Colon (tissue), 2 donors: ENCODE results near the gene PPARGC1A.

Experiments
- FAIRE-seq: peaks from 2 replicates; lab custom pipeline; 2012; peaks lifted over from hg19 to GRCh38; lab: Jason Lieb, UNC
- donor health status: control.
- donor health status: control.

PPARGC1A gene

GRCh38 chr4:23774909-23775308 is 114.9 kb downstream of the PPARGC1A start:
- FAIRE-seq, result no peak

DNA sequence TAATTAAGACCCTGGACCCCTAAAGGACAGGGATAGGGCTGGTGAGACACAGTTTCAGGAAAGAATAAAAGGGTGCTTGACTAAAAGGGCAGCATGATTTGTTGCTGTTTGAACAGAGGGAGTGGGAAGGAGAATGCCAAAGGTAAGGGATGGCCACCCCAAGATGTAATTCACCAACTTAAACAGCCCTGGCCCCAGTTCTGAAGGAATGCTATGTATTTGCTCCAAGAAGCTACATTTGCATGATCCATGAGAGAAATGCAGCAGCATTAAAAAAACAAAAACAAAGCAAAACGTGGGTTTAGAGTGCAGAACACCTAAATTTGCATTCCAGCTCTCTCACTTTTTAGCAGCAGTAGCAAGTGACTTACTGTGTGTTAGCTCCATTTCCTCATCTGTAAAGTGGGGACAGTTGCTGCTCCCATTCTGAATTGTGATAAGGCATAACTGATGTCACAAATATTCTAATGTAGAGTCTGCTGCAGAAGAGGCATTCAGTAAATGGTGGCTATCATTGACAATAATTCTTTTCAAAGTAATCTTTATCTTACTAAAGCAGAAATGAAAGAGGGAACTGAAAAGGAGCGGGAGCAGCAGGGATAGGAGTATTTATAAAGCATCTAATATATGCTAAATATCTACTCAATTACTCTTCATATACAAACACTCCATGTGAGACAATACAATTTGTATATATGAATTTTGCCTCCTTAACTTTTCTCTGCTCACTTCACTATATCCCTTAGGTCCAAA is 115.8 kb downstream of the PPARGC1A start:
- no peak for FAIRE-seq

DNA sequence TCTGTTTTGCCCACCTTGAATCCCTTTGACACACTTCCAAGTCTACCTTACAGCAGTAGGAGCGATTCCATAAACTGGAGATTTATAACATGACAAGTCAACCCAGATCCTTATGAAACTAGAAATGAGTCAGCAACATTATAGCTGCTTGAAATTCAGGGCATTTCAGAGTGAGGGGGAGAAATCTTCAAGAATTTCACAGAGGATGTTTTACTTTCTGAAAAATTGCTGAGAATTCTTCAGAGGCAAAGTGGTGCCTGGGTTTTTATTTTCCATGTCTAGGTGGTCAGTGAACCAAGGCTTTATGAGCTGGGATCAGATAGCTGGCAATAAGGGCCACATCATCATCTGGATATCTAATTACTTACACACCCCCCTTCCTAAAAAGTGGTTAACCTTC is 119.8 kb downstream of the PPARGC1A start:
- no peak for FAIRE-seq

DNA sequence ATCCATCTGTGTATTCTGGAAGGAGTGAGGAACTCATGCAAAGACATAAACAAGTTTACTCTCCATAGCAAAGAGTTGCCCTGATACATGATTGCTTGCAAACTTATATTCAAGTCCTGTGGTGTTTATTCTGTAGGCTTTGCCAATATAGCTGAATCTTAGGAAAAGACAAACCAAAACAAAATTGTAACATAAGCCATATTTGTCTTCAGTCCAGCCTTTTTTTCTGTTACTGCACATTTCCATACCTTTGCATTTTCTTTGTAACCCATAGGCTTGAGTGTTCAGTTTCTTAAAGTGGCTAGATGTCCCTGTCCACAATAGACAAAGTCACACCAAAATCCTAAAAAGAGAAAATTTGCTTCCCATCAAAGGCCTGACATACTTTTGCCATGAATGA is 120.4 kb downstream of the PPARGC1A start:
- FAIRE-seq, result no peak

GRCh38 chr4:23768541-23768940 is 121.3 kb downstream of the PPARGC1A start:
- no peak for FAIRE-seq

DNA sequence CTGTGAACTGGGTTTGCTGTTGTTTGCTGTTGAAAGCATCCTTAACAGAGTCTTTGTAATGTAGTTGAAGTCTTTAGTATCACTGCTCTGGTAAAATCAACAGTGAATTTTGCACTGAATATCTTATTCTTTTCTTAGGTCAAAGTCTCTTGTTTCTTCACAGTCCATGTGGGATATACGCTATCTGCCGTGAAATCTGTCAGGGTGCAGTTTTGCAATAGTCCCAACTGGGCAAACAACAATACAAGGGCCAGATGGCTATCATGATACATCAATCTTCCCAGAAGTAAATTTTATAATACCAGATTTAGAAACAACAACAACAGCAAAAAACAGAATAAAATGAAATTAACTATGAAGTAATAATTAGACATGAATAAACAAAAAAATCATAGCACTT is 123.5 kb downstream of the PPARGC1A start:
- no peak for FAIRE-seq

DNA sequence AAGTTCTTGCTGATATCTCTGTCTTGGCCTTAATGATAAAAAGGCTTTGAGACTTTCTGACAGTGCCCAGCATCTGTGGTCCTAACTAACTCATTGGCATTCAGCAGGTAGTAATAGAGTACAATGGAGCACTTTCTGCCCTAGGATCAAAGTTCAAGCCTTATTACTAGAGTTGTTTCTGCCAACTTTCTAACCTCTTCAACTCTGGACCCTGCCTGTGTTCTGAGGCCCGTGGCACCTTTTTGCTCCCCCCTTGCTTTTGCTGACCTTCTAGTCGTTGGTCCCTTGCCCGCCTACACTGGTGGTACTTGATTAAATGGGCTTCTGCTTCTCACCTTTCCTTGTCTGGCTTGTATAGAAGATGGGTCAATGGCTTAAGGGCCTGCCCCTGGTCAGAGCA is 126.3 kb downstream of the PPARGC1A start:
- FAIRE-seq, result no peak

GRCh38 chr4:23762551-23762950 is 127.3 kb downstream of the PPARGC1A start:
- FAIRE-seq, result no peak

- no peak for FAIRE-seq
Observed at GRCh38 chr4:23759066-23759465, 130.8 kb downstream of the PPARGC1A start.

- FAIRE-seq, result no peak
Observed at GRCh38 chr4:23754688-23755087, 135.2 kb downstream of the PPARGC1A start.

DNA sequence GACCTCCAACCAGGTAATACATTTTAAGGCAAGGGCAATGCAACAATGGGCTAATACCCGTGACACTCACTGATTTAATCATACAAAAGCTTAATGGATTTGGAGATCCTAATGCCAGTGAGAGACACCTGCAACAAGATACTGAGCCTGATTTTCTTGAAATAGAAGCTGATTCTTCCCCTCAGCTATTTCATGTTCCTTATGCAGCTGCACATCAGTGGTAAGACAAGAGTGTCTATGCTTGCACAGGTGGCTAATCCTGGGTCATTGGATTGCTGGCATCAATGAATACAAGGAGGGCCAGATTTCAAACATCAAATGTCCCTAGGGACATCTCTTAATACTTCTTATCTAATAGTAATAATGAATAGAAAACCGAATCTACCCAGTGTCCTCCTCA is 139.7 kb downstream of the PPARGC1A start:
- no peak for FAIRE-seq

DNA sequence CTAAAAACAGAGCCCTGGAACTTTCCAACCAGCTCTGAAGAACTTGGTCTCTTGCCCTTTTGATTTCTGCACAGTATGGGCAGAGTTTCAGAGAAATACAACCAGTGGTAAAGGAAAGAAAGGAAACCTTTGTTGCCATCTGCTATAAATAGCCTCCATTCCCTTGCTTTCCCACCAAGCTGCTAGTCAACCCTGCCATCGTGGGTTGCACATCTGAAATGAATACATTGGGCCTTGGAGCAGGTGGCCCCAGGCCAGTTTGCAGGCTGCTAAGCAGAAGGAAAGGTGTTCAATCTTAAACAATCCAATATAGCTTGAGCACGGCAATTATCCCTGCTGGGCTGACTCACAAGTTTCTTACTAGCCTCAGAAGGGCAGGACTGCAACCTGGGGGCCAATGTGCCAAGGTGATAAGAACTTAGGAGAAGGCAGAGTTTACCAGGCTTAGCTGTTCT is 142.5 kb downstream of the PPARGC1A start:
- no peak for FAIRE-seq

DNA sequence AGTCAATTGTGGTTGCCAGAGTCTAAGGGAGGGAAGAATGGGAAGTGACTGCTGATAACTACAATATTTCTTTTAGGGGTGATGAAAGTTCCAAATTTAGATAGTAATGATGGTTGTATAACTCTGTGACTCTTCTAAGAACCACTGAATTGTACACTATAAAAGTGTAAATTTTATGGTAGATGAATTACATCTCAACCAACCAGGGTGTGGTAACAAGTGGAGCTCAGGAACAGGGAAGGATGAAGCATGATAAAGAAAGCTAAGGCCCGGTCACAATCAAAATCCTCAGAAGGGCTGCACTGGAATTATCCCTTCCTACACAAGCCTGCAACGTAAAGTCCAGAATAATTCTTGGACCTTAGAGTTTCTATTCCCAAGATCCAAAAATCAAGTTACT is 143.2 kb downstream of the PPARGC1A start:
- peak; percentile 85 for FAIRE-seq

DNA sequence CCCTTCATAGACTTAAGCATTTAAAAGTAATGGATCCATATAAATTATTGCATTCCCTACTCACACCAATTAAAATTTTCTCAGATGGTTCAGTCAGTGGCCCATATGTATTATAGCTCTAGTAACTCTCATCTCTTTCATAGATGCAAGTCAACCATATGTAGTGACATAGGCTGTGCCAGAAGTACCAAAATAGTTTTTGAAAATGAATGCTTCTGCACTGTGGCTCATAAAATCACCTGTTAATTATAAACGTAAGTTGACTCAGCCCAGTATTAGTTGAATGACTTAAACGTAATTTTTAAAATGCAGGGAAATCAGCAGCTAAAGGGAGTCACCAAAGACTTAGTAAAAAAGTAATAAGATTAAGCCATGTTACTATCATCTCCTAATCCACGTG is 143.8 kb downstream of the PPARGC1A start:
- no peak for FAIRE-seq

DNA sequence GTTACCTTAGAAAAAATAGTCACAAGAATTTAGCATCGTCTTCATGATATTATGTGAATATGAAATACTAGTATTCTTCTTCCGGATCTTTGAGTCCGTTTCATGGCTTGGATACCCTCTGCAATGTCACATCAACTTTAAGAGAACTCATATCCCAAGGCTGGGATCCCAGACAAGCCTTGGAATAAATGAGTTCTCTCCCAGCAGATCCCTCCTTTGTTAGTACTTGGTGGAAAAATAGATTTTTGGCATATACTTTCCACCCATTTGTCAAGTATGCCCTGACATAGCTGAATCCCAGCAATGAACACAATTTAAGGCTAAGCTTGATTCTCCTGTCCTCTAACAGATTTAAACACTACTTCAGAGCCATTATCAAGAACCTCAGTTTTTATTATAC is 144.5 kb downstream of the PPARGC1A start:
- FAIRE-seq, result no peak
